GM12872 (cell line): ENCODE data around the gene AMBRA1.

Experiments used
- CTCF ChIP-seq: IDR thresholded peaks from 3 replicates; pipeline ENCODE4 v1.5.1; 2011; ENCODE audit warnings: low read depth, mild to moderate bottlenecking, low read length, moderate library complexity; ENCODE audit not compliant: insufficient read depth

The AMBRA1 gene

GRCh38 chr11:46612326-46612725 lies 18.5 kb upstream of the AMBRA1 start:
- TF ChIP-seq CTCF, result no peak

GRCh38 chr11:46611526-46612304 lies 17.9 kb upstream of the AMBRA1 start:
- no peak for TF ChIP-seq CTCF

- TF ChIP-seq CTCF, result no peak
These were observed 15.6 kb upstream of the AMBRA1 start for GRCh38 chr11:46609386-46609785.

GRCh38 chr11:46607516-46607915 lies 13.7 kb upstream of the AMBRA1 start:
- TF ChIP-seq CTCF, result no peak

- TF ChIP-seq CTCF, result no peak
These were observed 11.0 kb upstream of the AMBRA1 start for GRCh38 chr11:46604796-46605195.

- no peak for TF ChIP-seq CTCF
These were observed 10.0 kb upstream of the AMBRA1 start for GRCh38 chr11:46603704-46604308.

- no peak for TF ChIP-seq CTCF
These were observed 7.3 kb upstream of the AMBRA1 start for GRCh38 chr11:46601129-46601528.
